Measurements from ENCODE around the gene SLC6A5. TPM values are rescaled to one million over a fixed set of nuclear protein-coding genes. Genes with fewer than 3 reads are reported as not detected.

SLC6A5 gene
- total RNA-seq, 4 donors from 2014 or later: not detected

- intact Hi-C loops (cut with DNase I; ENCODE audit: low total_unique reads) (no loop called here), in situ Hi-C loops (cut with MboI; ENCODE audit: low sequenced_read_pairs in 4 of 4) (no loop called here)
- Histone ChIP-seq H3K27ac (no peak overlapping the region), H3K27me3 (peaks cover 0 to 4% (median 3%) of the 10 kb centered on the region in 3 donors), H3K36me3 (no peaks in the 10 kb centered on the region), H3K9me3 (no peaks in the 10 kb centered on the region), H3K4me3 (no peak overlapping the region), H3K4me1 (no peaks in the 10 kb centered on the region)
- DNase-seq (no peak), ATAC-seq (no peak)
- TF ChIP-seq POLR2A (IDR thresholded peaks at IDR 0.05) (no peak), CTCF (IDR thresholded peaks at IDR 0.05 in 4 of 5, conservative IDR thresholded peaks at IDR 0.05 in 1 of 5) (no peak)
Measured at GRCh38 chr11:20658135-20658534, 58.7 kb downstream of the SLC6A5 start.

GRCh38 chr11:20661445-20661844, 62.0 kb downstream of the SLC6A5 start:
- in situ Hi-C loops (cut with MboI; ENCODE audit: low sequenced_read_pairs in 4 of 4): loop anchor here in 1 of 4 donors (10.0 kb wide), 1 partner anchor 1473 kb away; no protein-coding TSS in a partner anchor

GRCh38 chr11:20661850-20662249, 62.4 kb downstream of the SLC6A5 start:
- intact Hi-C loops (cut with DNase I; ENCODE audit: low total_unique reads): no loop called here

More at GRCh38 chr11:20661445-20661844, 62.0 kb downstream of the SLC6A5 start:
- no peak for DNase-seq
- no peak for TF ChIP-seq CTCF (IDR thresholded peaks at IDR 0.05 in 4 of 5, conservative IDR thresholded peaks at IDR 0.05 in 1 of 5)
- no peak for TF ChIP-seq POLR2A (IDR thresholded peaks at IDR 0.05)
- intact Hi-C loops (cut with DNase I; ENCODE audit: low total_unique reads): no loop called here
- no peaks in the 10 kb centered on the region for H3K36me3 ChIP-seq
- no peak for ATAC-seq
- no peak overlapping the region for H3K27ac ChIP-seq
- H3K27me3 ChIP-seq: peaks cover 0 to 3% (median 0%) of the 10 kb centered on the region in 3 donors
- no peaks in the 10 kb centered on the region for H3K9me3 ChIP-seq
- H3K4me1 ChIP-seq: no peaks in the 10 kb centered on the region
- no peak overlapping the region for H3K4me3 ChIP-seq

GRCh38 chr11:20668131-20668809, 68.9 kb downstream of the SLC6A5 start:
- in situ Hi-C loops (cut with MboI; ENCODE audit: low sequenced_read_pairs in 4 of 4): loop anchor here in 1 of 4 donors (10.0 kb wide), 1 partner anchor 1467 kb away; no protein-coding TSS in a partner anchor
- intact Hi-C loops (cut with DNase I; ENCODE audit: low total_unique reads): loop anchor here (5.0 kb wide), 1 partner anchor 719 kb away; no protein-coding TSS in a partner anchor
- Histone ChIP-seq H3K4me3 (no peak overlapping the region), H3K9me3 (no peaks in the 10 kb centered on the region), H3K4me1 (peaks cover 0 to 9% of the 10 kb centered on the region in 2 donors), H3K27me3 (peaks cover 40 to 52% (median 50%) of the 10 kb centered on the region in 3 donors), H3K27ac (no peak overlapping the region), H3K36me3 (no peaks in the 10 kb centered on the region)
- ATAC-seq (no peak), DNase-seq (no peak)
- TF ChIP-seq POLR2A (IDR thresholded peaks at IDR 0.05): no peak
- TF ChIP-seq CTCF (IDR thresholded peaks at IDR 0.05 in 4 of 5, conservative IDR thresholded peaks at IDR 0.05 in 1 of 5): no peak

More at GRCh38 chr11:20661850-20662249, 62.4 kb downstream of the SLC6A5 start:
- no peak overlapping the region for H3K4me3 ChIP-seq
- DNase-seq: no peak
- H3K9me3 ChIP-seq: no peaks in the 10 kb centered on the region
- in situ Hi-C loops (cut with MboI; ENCODE audit: low sequenced_read_pairs in 4 of 4): loop anchor here in 1 of 4 donors (10.0 kb wide), 1 partner anchor 1473 kb away; no protein-coding TSS in a partner anchor
- H3K4me1 ChIP-seq: no peaks in the 10 kb centered on the region
- no peak for ATAC-seq
- no peaks in the 10 kb centered on the region for H3K36me3 ChIP-seq
- TF ChIP-seq CTCF (IDR thresholded peaks at IDR 0.05 in 4 of 5, conservative IDR thresholded peaks at IDR 0.05 in 1 of 5) (no peak), POLR2A (IDR thresholded peaks at IDR 0.05) (no peak)
- H3K27ac ChIP-seq: no peak overlapping the region
- H3K27me3 ChIP-seq: peaks cover 0 to 3% (median 3%) of the 10 kb centered on the region in 3 donors
